NT2/D1 (cell line): Measurements from ENCODE around the gene SVEP1.

Source experiments
- SUZ12 ChIP-seq: IDR thresholded peaks from 2 replicates; pipeline ENCODE4 v1.6.1; 2011; ENCODE audit not compliant: insufficient read length, insufficient read depth; ENCODE audit errors: extremely low read depth
- YY1 ChIP-seq: IDR thresholded peaks from 2 replicates; pipeline ENCODE4 v1.6.1; 2011; ENCODE audit not compliant: insufficient read length, insufficient read depth
- ZNF274 ChIP-seq: IDR thresholded peaks from 2 replicates; pipeline ENCODE4 v1.6.1; 2011; ENCODE audit warnings: mild to moderate bottlenecking, low read depth, low read length

DNA sequence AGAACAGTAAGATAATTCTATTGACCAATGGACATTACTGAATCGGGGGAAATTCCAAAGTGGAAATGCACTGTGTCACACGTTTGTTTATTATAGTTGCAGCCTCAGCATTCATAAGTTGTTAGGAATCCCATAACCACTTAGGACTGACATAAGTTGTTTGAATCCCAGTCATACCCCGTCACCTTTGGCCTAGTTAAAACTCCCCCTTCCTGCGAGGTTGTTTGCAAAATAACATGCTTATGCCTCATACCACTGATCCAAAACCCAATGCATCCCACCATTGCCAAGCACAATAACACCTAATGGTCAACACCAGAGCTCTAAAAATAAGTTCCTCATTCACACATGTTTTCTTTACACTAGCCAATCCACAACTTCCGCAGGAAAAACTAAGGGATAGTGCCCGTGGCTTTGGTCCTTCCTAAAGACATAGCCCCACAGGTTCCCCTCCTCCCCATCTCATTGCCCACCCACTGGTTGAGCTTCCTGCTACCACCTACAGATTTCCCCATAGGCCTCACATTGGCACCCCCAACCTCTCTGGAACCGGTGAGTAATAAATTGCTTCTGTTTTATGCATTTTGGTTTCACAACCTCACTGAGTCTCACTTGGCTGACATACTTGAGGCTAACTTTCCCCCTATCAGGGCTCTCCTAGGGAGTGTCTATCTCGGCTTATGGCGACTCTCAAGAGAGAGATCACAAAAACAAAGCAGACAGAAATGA is 46.7 kb upstream of the SVEP1 start:
- TF ChIP-seq SUZ12, result no peak
- no peak for TF ChIP-seq YY1
- no peak for TF ChIP-seq ZNF274
